NCI-H146 treated with DMSO at 0.1 percent for 48 hours (cell line): ENCODE measurements around the gene NEK4.

ENCODE experiments used
- DNase-seq: peaks from one replicate; lab custom pipeline; 2025; ENCODE audit not compliant: unreplicated experiment; lab: John Stamatoyannopoulos, UW

Gene NEK4

GRCh38 chr3:52705438-52705687 is 65.4 kb downstream of the NEK4 start:
- DNase-seq = no peak

GRCh38 chr3:52704611-52705437 is 65.9 kb downstream of the NEK4 start:
- no peak for DNase-seq

GRCh38 chr3:52703341-52703740 is 67.4 kb downstream of the NEK4 start:
- no peak for DNase-seq

DNA sequence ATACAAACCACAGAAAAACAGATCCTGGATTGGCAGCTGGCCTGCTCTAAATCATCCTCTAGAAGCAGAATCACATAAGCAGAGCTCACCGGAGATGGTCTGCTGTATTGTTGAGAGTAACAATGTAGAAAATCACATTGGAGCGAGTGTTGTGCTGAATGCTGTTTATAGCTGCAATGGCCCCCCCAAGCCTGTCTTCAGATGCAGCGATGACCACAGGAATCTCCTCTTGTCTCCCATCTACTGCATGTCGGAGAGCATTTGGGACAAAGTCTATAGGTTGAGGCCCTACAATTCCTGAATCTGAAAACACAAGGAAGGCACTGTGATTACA is 73.1 kb downstream of the NEK4 start:
- DNase-seq = no peak

DNA sequence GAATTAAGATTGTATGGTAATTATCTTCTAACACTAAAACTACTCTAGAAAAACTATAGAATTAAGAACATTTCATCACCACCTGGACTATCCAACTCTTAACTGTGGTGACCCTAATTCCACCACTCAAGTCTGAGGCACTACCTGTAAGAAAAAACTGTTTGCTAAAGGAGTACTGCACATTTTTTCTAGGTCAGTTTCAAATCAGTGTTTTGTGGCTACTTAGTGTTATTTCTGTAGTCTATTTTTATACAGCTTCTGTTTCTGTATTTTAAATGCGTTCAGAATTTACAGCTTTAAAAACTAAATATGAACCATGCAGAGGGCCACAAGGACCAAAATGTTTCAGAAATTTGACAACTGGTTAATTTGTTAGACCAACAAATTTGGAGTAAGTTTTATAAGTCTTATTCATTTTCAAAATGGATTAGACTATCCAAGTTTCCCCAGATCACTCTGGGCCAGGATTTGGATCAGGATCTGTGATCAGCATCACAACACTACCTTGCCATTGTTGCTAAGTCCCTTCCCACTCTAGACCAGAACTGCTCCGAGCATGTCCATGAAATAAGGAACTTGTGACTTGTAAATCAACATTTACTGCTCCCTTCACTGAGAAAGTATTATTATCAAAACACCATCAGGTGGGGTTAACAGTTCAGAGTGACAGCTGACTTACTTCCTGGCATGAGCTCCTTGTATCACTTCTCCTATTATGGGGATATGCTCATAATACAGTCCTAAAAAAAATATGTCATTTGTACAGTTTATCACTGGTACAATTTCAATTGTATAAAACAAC is 73.7 kb downstream of the NEK4 start:
- DNase-seq = no peak

GRCh38 chr3:52695798-52696671 is 74.7 kb downstream of the NEK4 start:
- DNase-seq = no peak

GRCh38 chr3:52694528-52695189 is 76.1 kb downstream of the NEK4 start:
- DNase-seq = no peak

DNA sequence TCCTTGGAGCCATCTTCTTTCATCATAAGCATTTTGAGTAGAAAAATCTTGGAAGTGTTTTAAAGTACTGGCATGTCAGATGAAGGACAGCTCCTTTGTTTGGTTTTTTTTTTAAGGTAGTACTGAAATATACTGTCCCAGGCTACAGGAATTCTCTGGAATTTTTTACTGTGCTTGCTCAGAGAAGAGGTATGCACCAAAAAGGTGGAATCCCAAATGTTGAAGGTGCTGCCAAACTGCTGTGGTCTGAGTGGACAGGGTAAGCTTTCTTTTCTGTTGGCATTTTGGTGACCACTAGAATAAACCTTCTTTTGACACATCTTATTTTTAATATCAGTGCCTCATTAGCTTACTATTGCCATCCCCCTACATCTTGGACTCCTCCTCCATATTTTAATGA is 77.7 kb downstream of the NEK4 start:
- no peak for DNase-seq

DNA sequence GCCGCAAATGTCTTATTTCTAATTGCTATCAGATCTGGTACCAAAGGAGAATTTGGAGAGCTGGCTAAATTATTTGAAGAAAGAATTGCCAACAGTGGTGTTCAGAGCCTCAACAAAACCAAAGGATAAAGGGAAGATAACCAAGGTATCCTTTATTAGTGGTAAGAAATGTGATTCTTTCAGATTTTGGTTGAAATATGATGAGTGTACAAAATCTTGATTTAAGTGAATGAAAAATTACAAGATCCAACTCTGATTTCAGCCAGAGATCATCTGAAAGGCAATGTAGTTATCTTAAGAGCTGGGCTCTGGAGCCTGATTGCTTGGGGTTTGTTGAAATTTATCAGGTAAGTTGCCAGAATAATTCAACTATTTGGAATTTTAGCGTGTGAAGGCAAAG is 80.2 kb downstream of the NEK4 start:
- no peak for DNase-seq

DNA sequence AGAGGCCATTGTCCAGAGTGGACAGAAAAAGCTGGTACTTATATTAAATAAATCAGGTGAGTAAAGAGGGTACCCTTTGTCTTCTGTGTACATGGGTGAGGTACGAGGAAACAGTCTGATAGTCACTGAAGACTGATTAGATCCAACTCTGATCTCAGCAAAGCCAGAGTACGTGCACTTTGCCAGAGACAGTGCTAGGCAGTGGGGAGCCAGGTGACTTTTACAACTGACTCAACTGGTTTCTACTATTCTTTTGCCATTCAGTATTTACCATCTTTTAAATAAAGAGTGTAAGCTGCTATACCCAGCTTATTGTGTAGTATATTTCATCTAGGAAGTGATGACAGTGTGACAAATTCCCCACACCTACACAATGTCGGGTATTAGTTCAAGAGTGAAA is 81.6 kb downstream of the NEK4 start:
- no peak for DNase-seq

DNA sequence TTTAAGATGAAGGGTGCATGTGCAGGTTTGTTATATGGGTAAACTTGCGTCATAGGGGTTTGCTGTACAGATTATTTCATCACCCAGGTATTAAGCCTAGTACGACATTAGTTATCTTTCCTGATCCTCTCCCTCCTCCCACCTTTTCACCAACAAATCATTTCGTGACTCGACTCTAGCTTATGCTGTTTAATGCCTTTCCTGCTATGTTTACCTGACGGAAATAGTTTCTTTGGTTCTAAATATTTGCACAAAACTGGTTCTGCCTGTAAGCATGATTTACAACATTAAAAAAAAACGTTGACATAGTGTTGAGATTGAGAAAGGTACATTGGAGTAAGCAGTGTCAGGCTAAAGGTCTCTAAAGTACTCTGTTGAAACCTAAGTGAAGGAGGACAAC is 82.5 kb downstream of the NEK4 start:
- no peak for DNase-seq

GRCh38 chr3:52685709-52686691 is 84.7 kb downstream of the NEK4 start, which contains the start of the genes GNL3 and PBRM1:
Gene GNL3 (plus strand): TSS chr3:52686032. CDS start chr3:52686093, 61 bp downstream.
Gene PBRM1 (minus strand): TSS chr3:52685913.
- DNase-seq = peak; percentile 57

DNA sequence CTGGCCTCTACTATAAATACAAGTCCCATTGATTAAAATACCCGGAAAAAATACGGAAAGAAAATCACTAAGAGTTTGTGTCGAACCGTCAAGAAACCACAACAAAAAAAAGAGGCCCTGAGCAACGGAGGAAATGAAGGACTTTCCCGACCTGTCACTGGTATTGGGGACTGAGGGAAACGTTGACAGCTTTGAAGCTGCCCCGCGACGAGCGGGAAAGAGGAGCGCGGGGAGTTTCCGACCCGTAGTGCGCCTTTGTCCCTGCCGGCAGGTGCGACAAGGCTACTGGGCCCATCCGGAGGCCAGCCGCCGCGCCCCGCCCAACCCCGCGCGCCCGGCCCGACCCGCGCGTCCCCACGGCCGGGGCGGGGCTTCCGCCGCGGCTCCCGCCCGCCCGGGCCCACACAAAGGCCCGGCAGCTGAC is 85.4 kb downstream of the NEK4 start:
- DNase-seq = peak; percentile 60

- DNase-seq = no peak
Observed at GRCh38 chr3:52684184-52684583, 86.6 kb downstream of the NEK4 start.

DNA sequence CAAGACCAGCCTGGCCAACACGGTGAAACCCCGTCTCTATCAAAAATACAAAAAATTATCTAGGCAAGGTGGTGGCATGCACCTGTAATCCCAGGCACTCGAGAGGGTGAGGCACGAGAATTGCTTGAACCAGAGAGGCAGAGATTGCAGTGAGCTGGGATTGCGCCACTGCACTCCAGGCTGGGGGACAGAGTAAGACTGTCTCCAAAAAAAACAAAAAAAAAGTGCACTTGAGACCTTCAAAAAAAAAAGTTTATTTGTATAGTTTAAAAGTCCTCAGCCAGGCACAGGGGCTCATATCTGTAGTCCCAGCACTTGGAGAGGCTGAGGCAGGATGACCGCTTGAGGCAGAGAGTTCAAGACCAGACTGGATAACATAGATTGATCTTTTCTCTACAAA is 87.1 kb downstream of the NEK4 start:
- no peak for DNase-seq

DNA sequence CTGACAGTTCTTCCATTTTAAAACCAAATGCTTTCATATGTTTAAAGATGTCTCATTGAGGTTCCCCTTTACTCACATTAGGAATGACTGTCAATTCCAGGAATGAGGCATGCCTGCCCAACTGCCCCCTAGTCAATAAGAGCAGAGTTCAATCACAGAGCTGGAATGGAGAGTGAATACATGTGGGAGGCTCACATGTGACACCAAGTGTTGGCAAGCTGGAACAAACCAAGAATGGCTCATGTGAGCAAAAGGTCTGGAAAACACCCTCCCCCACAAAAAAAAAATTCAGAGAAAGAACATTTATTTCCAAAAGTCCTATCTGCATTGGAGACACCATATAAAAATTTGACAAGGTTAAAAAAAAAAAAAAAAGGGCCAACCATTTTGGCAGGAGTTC is 88.7 kb downstream of the NEK4 start:
- DNase-seq = no peak

- no peak for DNase-seq
Observed at GRCh38 chr3:52681596-52681995, 89.1 kb downstream of the NEK4 start.

DNA sequence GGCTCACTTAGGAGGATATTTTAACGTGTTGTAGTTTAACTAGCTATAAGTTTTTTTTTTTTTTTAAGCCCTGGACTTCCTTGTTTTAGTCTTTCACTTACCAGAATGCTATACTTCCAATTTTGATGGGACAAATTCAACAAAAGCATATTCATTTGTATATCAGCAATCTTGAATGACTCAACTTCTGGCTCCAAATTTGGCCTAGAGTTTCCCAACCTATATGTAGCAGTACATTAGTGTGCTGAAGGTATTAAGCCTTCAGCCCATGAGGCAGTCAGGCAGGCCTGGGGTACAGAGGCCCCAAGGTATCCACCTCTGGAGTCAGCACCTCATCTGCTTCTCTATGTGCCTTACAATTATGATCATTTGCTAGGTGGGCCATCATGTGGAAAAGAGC is 90.9 kb downstream of the NEK4 start:
- no peak for DNase-seq

DNA sequence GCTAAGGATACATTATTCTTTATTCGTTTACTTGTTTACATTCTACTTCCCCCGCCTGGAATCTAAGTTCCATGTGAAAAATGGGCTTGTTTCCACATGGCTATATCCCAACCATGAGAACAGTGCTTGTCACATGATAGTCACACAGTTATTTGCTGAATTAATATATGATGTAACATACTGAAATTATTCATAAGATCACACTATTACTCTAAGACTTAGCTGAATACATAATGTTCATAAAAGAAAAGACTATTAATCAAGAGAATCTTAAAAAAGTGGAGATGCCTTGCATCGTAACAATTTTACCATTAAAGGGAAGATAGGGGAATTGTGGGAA is 91.6 kb downstream of the NEK4 start:
- DNase-seq = no peak
